NCI-H748 (cell line): ENCODE results near the gene TXNRD2.

ENCODE experiments used
- DNase-seq: peaks from one replicate; lab custom pipeline; 2025; ENCODE audit not compliant: unreplicated experiment; lab: John Stamatoyannopoulos, UW

TXNRD2 gene

DNA sequence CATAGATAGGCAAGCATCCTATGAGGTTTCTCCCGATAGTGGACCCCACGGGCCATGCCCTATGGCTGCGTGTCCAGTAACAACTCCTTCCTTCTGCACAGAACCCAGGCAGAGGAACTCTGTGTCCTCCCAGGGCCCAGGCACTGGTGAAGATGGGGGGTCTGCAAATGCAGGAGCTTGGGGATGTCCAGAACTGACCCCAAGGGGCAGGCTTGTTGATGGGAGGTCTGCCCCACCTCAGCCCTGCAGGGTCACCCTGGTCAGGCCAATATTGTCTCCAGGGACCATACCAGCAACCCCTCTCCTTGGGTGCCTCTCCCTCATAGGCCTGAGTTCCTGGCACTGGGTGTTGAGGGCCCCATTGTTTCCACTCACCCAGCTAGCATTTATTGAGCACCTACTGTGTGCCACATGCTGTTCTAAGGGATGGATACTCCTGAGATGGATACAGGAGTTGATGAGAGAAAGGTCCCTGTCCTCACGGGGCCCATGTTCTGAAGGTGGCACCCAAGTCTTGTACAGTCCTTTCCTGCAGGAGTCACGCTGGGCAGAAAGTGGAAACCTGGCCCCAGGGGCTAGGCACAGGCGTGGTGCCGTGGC is 26.3 kb upstream of the TXNRD2 start:
- no peak for DNase-seq

DNA sequence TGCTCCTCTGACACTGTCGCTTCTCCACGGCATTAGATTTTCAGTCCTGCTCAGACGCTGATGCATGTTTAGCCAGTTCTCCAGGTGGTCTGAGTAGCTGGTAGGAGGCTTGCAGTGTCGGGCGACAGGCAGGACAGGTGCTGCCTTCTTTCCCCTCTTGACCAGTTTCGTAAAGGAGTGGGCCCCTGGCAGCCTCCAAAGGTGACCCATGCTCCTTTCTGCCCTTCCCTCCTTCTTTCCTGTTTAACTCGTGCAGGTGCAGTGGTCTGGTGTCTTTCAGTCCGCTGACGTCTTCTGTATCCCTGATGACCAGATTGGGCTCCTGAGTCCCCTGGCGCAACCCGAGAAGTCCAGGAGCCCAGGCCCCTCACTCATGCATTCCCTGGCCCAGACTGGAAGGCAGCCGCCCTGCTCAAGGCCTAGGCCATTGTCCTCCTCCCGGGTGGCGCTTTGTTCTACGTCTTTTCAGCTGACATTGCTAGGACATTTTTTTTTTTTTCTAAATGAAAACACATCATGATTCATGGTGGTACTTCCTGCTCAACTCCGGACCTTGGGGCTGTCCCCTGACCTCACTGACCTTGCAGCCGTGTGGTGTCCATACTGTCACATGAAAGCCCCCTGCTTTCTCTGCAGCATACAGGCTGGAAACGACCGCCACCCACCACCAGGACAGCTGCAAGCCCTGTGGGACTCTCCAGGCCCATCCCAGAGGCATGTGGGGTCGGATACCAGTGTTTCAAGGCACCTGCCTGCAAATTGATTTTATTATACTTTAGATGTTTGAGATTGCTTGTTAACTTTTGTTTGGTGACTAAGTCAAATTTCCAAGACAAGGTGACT is 25.5 kb upstream of the TXNRD2 start:
- DNase-seq = no peak

DNA sequence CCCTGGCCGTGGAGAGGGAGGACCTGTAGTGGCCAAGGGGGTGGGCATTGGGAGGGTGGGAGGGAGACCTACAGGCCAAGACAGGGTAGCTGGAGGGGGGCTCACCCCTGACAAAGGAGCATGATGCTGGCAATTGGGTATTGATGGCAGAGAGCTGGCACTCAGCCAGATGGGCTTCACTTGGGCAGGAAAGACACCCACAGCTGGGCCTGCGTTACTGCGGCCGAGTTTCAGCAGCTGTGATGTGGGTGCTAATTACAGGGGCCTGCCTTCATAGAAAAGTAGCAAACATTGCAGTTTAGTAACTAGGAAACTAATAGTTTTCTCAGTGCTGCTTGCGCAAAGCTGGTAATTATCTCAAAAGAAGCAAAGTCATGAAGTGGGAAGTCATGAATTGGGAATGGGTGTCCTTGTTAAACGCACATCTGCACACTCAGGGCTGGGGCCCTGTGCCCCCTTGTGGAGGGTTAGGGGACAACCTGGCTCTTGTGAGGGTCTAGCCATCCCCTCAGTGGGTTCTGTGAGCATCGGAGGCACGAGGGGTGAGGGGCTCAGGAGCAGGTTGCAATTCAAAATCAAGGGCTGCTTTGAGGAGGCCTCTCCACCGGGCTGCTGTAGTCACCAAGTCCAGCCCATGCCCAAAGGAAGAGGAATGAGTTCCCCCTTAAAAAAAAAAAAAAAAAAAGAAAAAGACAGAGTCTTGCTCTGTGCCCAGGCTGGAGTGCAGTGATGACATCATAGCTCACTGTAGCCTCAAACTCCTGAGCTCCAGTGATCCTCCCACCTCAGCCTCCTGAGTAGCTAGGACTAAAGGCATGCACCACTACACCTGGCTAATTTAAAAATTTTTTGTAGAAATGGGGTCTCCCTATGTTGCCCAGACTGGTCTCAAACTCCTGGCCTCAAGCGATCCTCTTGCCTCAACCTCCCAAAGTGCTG is 24.4 kb upstream of the TXNRD2 start:
- DNase-seq = peak; percentile 32

DNA sequence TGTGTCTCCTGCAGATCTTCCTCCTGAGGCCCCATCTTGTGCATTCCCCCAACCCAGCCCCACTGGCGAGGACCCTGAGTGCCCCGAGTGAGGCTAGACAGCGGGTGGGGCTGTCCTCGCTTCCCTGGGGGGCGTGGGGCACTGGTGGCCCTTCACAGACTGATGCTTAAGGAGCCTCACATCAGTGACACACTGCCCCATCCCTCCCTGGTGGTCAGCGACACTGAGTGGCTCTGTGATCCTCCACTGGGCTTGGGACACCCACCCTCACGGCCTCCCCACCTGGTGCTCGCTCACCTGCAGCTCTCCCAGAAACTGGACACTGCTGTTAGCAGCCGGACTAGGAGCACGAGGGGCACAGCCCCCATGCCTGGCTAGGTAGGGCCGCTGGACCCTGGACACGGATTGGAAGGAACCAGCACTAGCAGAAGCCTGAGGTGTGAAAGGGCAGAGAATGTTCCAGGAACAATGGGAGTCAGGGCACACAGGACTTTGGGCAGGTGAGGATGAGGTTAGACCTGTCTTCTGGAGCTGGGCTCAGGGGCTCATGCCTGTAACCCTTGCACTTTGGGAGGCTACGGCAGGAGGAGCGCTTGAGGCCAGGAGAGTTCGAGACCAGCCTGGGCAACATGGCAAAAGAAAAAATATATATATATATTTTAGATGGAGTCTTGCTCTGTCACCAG is 23.2 kb upstream of the TXNRD2 start:
- DNase-seq = no peak

DNA sequence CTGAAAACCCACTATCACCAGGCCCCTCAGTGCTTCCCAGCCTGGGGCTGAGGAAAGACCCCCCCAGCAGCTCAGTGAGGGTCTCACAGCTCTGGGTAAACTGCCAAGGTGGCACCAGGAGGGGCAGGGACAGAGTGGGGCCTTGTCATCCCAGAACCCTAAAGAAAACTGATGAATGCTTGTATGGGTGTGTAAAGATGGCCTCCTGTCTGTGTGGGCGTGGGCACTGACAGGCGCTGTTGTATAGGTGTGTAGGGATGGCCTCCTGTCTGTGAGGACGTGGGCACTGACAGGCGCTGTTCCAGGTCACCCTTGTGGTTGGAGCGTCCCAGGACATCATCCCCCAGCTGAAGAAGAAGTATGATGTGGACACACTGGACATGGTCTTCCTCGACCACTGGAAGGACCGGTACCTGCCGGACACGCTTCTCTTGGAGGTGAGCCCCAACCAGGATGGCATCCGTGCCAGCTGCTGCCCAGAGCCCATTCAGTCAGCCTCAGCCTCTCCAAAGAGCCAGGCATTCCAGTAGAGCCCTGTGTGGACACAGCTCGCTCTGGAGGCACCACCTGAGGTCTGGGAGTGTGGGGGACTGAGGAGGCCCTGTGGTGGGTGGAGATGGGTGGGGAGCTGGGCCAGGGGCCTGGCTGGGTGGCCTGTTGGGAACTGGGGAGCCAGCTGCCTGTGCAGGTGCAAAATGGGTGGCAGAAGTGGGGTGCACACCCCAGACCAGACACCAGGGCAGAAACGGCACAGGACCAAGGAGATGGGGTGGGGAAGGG is 22.4 kb upstream of the TXNRD2 start:
- DNase-seq = no peak

DNA sequence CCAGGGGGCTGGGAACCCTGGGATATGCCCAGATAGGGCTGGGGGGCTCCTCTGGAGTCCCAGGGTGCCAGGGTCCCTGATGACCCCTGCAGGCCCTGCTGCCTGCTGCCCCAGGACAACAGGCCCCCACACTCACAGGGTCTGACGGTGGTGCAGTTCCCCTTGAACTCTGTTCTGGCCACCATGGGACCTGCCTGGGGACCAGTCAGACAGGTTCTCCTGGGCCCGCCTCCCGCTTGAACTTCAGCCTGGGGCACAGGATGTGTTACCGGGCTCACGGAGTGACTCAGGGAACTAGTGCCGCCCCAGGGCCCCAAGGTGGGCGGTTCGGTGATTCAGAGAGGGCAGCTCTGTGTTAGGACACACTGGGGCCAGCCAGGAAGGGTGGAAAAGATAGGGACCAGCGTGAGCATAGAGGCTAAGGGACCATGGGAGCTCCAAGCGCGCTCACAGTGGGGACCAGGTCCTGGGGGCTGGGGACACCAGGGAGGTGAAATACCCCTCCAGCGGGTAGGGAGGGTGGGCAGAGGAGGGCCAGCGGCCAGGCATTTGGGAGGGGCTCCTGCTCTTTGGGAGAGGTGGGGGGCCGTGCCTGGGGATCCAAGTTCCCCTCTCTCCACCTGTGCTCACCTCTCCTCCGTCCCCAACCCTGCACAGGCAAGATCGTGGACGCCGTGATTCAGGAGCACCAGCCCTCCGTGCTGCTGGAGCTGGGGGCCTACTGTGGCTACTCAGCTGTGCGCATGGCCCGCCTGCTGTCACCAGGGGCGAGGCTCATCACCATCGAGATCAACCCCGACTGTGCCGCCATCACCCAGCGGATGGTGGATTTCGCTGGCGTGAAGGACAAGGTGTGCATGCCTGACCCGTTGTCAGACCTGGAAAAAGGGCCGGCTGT is 21.5 kb upstream of the TXNRD2 start:
- DNase-seq = peak; percentile 38

DNA sequence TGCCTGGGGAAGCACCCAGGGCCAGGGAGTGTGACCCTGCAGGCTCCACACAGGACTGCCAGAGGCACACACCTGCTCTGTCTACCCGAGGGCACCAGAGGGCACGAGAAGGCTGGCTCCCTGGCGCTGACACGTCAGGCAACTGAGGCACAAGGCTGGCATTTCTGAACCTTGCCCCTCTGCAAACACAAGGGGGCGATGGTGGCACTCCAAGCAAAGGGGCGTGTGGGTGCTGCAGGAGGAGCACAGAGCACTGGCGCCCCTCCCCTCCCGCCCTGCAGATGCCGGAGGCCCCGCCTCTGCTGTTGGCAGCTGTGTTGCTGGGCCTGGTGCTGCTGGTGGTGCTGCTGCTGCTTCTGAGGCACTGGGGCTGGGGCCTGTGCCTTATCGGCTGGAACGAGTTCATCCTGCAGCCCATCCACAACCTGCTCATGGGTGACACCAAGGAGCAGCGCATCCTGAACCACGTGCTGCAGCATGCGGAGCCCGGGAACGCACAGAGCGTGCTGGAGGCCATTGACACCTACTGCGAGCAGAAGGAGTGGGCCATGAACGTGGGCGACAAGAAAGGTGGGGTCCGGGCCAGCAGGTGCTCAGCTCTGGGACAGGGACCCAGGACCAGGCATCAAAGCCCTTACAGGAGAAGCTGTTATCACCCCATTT is 20.8 kb upstream of the TXNRD2 start:
- peak; percentile 67 for DNase-seq

DNA sequence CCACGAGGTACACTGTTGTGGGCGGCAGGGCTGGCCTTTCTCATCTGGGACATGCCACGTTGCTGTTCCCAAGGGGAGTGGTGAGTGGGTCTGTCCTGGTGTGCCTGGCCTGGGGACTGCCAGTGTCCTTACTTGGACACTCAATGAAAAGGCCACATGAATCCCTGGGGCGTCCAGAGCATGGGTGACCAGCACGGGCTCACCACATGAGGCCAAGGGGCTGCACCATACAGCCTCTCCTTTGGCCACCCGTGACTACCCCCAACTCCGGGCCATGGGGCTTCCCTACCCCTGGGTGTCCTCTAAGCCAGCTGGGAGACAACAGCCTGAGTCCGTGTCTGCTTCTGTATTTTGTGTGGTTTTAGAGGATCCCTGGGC is 20.2 kb upstream of the TXNRD2 start:
- no peak for DNase-seq

DNA sequence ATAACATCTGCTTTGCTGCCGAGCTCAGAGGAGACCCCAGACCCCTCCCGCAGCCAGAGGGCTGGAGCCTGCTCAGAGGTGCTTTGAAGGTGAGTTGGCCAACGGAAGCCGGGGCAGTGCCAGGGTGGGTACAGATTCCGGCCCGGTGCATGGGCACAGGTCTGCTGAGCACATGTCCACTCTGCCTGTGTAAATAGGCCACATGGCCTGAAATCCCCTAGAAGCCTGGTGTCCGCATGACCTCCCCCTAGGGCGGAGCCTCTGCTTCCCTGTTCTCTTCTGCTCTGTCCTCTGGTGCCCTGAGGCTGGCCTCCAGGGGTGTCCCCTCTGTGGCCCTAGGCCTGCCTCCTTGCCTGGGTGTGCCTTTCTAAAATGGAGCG is 19.6 kb upstream of the TXNRD2 start:
- DNase-seq = no peak

DNA sequence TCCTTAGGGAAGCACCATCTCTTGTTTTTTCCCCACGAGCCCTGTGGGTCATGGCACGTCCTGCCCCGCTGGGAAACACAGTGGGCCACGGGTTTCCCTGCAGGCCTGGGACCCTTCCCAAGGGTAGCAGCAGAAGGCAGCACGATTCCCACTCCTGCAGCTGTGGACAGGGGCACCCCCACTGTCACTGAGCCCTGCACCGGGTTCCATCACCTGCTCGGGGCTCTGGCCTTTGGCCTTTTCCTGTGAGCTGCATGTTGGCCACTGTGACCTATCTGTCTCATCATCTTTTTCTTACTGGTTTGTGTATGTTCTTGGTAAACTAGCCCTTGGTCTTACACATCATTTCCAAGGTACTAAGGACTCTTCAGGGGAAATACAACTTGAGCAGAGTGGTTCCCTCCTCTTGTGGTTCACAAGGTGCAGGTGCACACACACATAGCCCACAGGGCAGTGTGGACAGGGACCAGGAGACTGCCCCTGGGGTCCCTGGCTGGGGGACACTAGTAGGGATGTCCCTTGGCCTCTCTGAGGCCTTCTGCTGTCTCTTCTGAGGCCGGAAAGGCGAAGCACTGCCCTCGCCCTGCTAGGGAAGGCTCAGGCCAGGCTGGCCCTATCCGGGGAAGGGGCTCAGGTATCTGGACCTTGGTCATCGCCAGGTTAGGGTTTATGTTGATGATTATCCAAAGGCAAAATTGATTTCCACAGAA is 19.0 kb upstream of the TXNRD2 start:
- DNase-seq = no peak

DNA sequence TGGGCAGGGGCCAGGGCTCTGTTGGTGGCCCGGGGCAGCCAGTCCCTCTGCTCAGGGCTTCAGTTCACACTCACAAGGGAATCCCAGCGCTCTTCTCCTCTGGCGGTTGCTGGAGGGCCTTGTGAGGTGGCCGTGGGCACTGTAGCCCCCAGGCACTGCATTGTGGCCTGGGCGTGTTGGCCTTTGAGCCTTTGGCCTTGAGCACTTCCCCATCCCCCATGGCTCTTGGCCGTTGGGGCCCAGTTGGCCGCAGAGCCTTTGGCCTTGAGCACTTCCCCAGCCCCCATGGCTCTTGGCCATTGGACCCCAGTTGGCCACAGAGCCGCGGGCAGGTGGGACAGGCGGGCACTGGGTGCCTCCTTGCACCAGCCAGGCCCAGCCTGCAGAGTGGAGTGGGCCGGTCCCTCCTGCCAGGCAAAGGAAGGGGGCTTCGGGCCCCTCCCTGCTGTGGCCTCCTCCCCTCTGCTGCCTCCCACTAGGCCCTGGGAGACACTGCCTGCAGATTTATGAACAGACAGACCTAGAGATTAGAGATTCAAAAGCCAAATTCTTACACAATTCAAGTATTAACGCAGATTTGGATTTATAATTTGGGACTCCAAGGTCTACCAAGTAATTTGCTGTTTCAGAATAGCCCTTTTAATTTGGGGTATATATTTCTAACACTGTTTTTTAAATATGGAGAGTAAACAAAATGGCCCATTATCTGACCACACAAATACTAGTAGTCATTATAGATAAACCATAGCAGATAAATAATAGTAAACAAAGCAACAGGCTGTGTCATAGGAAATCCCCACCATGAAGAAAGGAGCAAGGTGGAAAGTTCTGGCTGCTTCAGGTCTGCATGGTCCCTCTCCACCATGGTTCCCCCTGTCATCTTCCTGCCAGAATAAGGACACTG is 18.2 kb upstream of the TXNRD2 start:
- no peak for DNase-seq

DNA sequence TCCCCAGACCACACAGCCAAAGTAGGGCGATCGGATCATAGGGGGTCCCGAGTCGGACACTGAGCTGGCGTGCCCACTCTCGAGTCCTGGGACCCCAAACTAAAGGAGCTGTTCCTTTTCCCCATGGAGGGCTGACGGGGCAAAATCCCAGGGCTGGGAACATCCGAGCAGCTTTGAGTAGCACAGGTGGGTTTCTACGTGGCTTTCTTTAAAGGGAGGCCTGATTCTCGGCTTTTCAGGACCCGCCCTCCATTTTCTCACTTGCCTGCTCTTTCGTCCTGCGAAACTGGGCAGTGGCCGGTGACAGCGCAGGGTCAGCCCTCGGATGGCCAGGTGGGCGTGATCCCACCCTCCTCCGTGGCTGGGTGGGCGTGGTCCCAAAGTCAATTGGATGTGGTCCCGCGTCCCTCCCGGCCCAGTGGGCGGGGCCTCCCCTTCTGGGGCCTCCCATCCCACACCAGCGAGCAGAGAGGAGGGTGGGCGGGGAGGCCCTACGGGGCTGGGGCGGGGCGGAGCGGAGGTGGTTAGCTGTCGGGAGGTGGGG is 17.5 kb upstream of the TXNRD2 start:
- peak; percentile 83 for DNase-seq

DNA sequence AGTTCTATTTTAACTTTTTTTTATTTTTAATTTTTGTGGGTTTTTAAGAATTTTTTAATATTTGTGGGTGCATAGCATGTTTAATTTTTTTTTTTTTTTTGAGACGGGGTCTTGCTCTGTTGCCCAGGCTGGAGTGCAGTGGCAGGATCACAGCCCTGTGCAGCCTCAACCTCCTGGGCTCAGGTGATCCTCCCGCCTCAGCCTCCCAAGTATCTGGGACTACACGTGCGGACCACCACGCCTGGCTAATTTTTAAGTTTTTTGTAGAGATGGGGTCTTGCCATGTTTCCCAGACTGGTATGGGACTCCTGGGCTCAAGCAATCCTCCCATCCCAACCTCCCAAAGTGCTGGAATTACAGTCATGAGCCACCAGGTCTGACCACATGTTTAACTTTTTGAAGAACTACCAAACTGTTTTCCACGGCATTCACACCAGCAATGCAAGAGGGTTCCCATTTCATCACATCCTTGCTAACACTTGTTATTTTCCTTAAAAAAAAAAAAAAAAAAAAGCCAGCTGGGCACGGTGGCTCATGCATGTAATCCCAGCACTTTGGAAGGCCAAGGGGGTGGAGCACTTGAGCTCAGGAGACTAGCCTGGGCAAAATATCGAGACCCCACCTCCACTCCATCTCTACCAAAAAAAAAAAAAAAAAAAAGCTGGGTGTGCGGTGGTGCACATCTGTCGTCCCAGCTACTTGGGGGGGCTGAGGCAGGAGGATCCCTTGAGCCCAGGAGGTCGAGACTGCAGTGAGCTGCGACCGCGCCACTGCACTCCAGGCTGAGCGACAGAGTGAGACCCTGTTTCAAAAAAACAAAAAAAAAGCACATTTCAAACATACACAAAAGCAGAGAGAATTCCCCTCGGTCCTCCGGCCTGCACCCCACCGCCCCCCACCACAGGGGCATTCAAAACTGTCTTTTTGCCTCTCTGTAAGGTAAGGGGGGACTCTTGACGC is 16.7 kb upstream of the TXNRD2 start:
- no peak for DNase-seq

DNA sequence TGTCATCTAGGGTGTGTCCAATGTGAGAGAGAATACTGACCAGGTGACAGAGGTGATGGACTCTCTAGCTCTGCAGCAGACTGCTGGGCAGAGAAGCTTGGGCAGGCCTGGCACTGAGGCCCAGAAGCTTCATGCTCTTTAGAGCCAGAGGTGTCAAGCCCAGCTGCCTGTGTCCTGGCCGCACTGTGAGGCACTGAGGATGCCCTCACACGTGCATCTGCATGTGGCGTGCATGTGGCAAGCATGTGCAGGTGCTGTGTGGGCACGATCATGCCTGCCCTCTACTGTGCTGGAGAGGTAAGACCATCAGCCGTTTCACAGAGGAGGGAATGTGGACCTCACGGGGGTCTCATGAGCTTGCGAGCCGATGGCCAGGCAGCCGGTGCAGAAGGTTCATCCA is 15.8 kb upstream of the TXNRD2 start:
- peak; percentile 15 for DNase-seq

DNA sequence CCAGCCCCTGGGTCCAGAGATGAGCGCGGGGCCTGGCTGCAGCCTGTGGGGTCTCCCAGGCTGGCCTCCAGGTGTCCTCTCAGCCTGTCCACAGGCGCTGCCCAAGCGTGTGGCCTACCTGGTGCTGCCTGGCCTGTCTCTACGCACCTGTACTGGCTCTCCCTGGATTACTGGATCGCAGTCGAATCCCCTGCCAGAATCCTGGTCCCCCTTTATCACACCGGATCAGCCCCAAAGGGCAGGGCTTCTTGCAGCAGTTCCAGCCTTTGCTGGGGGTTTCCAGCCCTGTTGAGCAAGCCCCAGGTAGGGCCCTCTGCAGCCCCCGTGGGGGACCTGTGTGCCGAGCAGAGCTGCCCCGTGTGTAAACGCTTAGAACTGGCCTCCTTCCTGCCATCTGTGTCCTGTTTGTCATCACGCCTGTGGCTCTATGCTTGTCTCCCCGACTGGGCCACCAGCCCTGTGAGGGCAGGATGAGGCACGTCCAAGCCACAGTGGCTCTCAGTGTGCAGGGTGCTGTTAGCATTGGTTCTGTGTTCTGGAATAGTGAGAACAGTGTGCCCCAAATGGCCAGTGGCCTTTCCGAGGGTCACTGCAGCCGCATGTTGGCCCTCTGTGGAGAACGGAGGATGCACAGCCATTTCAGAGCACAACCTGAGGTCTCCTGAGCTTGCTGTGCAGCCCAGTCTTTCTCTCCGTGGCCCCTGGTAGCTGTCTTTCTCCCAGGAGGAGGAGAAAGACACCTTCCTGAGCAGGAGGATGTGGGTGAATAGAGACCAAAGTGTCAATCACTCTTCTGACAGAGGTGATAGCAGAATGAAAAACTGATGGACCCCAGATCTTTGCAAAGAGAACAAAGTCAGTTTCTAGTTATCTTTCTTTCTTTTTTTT is 13.9 kb upstream of the TXNRD2 start:
- DNase-seq = no peak
